ENCODE data around the gene LRRC4C.

LRRC4C gene

GRCh38 chr11:40289370-40289769, 1170.1 kb downstream of the LRRC4C start:
- Histone ChIP-seq H3K14ac (ENCODE audit: low read length) (no peak overlapping the region), H3K79me1 (ENCODE audit: low read depth, low read length) (no peaks in the 10 kb centered on the region), H3K23ac (ENCODE audit: low read depth, low read length, poor library complexity) (no peak overlapping the region), H3K27ac (replicated peaks; ENCODE audit: low read length) (no peak overlapping the region), H2AFZ (ENCODE audit: low read length) (no peak overlapping the region), H3K18ac (ENCODE audit: low read length) (no peak overlapping the region), H2BK120ac (ENCODE audit: low read depth, low read length) (no peak overlapping the region), H3K4ac (ENCODE audit: low read length) (no peak overlapping the region), H3K9ac (ENCODE audit: low read depth, low read length, poor library complexity) (no peak overlapping the region), H2BK5ac (ENCODE audit: low read length) (no peak overlapping the region), H3K9me3 (replicated peaks in 1 of 2; ENCODE audit: control insufficient read depth in 2 of 2, insufficient read depth in 1 of 2, low read depth in 1 of 2, low read length in 2 of 2) (no peaks in the 10 kb centered on the region), H4K91ac (ENCODE audit: low read depth, low read length, poor library complexity) (no peak overlapping the region), H3K4me3 (ENCODE audit: low read length in 2 of 2) (no peak overlapping the region), H2AK5ac (ENCODE audit: low read depth, low read length) (no peak overlapping the region), H3K36me3 (replicated peaks in 1 of 2; ENCODE audit: control insufficient read depth in 2 of 2, insufficient read depth in 2 of 2, low read length in 2 of 2) (no peaks in the 10 kb centered on the region), H3K4me1 (ENCODE audit: control insufficient read depth in 2 of 2, insufficient read depth in 1 of 2, low read depth in 1 of 2, low read length in 2 of 2) (peaks cover 5 to 6% of the 10 kb centered on the region in 2 donors), H2BK12ac (ENCODE audit: low read length) (no peak overlapping the region), H2BK15ac (ENCODE audit: low read length) (no peak overlapping the region), H3K27me3 (ENCODE audit: control insufficient read depth in 3 of 3, insufficient read depth in 3 of 3, low read depth in 1 of 3, low read length in 3 of 3) (no peaks in the 10 kb centered on the region), H4K8ac (ENCODE audit: low read depth, low read length) (no peak overlapping the region), H3K4me2 (ENCODE audit: insufficient read depth, low read length, poor library complexity, severe bottlenecking) (no peak overlapping the region)
- WGBS, 2 donors (ENCODE audit: extremely low coverage in 2 of 2, insufficient read length in 2 of 2, insufficient replicate concordance in 1 of 2): no CpG with 5 or more reads among the region's 2 CpGs
- no peak for DNase-seq (ENCODE audit: low spot score)

- no peaks in the 10 kb centered on the region for H3K36me3 ChIP-seq (replicated peaks in 1 of 2; ENCODE audit: control insufficient read depth in 2 of 2, insufficient read depth in 2 of 2, low read length in 2 of 2)
- no peak overlapping the region for H4K91ac ChIP-seq (ENCODE audit: low read depth, low read length, poor library complexity)
- no peak overlapping the region for H3K23ac ChIP-seq (ENCODE audit: low read depth, low read length, poor library complexity)
- WGBS, 2 donors (ENCODE audit: extremely low coverage in 2 of 2, insufficient read length in 2 of 2, insufficient replicate concordance in 1 of 2): no CpG with 5 or more reads among the region's 5 CpGs
- no peak overlapping the region for H3K27ac ChIP-seq (replicated peaks; ENCODE audit: low read length)
- H2BK15ac ChIP-seq (ENCODE audit: low read length): no peak overlapping the region
- H3K4me2 ChIP-seq (ENCODE audit: insufficient read depth, low read length, poor library complexity, severe bottlenecking): no peak overlapping the region
- H2BK12ac ChIP-seq (ENCODE audit: low read length): no peak overlapping the region
- H2BK120ac ChIP-seq (ENCODE audit: low read depth, low read length): no peak overlapping the region
- H3K9ac ChIP-seq (ENCODE audit: low read depth, low read length, poor library complexity): no peak overlapping the region
- H3K18ac ChIP-seq (ENCODE audit: low read length): no peak overlapping the region
- no peak overlapping the region for H3K4me3 ChIP-seq (ENCODE audit: low read length in 2 of 2)
- no peak for DNase-seq (ENCODE audit: low spot score)
- no peak overlapping the region for H3K4ac ChIP-seq (ENCODE audit: low read length)
- no peaks in the 10 kb centered on the region for H3K79me1 ChIP-seq (ENCODE audit: low read depth, low read length)
- H3K27me3 ChIP-seq (ENCODE audit: control insufficient read depth in 3 of 3, insufficient read depth in 3 of 3, low read depth in 1 of 3, low read length in 3 of 3): no peaks in the 10 kb centered on the region
- H3K14ac ChIP-seq (ENCODE audit: low read length): no peak overlapping the region
- no peak overlapping the region for H2BK5ac ChIP-seq (ENCODE audit: low read length)
- H3K4me1 ChIP-seq (ENCODE audit: control insufficient read depth in 2 of 2, insufficient read depth in 1 of 2, low read depth in 1 of 2, low read length in 2 of 2): peaks cover 5 to 6% of the 10 kb centered on the region in 2 donors
- no peak overlapping the region for H4K8ac ChIP-seq (ENCODE audit: low read depth, low read length)
- H3K9me3 ChIP-seq (replicated peaks in 1 of 2; ENCODE audit: control insufficient read depth in 2 of 2, insufficient read depth in 1 of 2, low read depth in 1 of 2, low read length in 2 of 2): no peaks in the 10 kb centered on the region
- H2AK5ac ChIP-seq (ENCODE audit: low read depth, low read length): no peak overlapping the region
- H2AFZ ChIP-seq (ENCODE audit: low read length): no peak overlapping the region
These were observed 1171.3 kb downstream of the LRRC4C start for GRCh38 chr11:40287916-40288803.

- Histone ChIP-seq H4K91ac (ENCODE audit: low read depth, low read length, poor library complexity) (no peak overlapping the region), H2BK15ac (ENCODE audit: low read length) (no peak overlapping the region), H3K27me3 (ENCODE audit: control insufficient read depth in 3 of 3, insufficient read depth in 3 of 3, low read depth in 1 of 3, low read length in 3 of 3) (no peaks in the 10 kb centered on the region), H3K18ac (ENCODE audit: low read length) (no peak overlapping the region), H3K9ac (ENCODE audit: low read depth, low read length, poor library complexity) (no peak overlapping the region), H3K4ac (ENCODE audit: low read length) (no peak overlapping the region), H2BK12ac (ENCODE audit: low read length) (no peak overlapping the region), H3K36me3 (replicated peaks in 1 of 2; ENCODE audit: control insufficient read depth in 2 of 2, insufficient read depth in 2 of 2, low read length in 2 of 2) (no peaks in the 10 kb centered on the region), H3K27ac (replicated peaks; ENCODE audit: low read length) (no peak overlapping the region), H2BK5ac (ENCODE audit: low read length) (no peak overlapping the region), H3K4me1 (ENCODE audit: control insufficient read depth in 2 of 2, insufficient read depth in 1 of 2, low read depth in 1 of 2, low read length in 2 of 2) (peaks cover 4 to 5% of the 10 kb centered on the region in 2 donors), H2AK5ac (ENCODE audit: low read depth, low read length) (no peak overlapping the region), H2BK120ac (ENCODE audit: low read depth, low read length) (no peak overlapping the region), H3K4me2 (ENCODE audit: insufficient read depth, low read length, poor library complexity, severe bottlenecking) (no peak overlapping the region), H4K8ac (ENCODE audit: low read depth, low read length) (no peak overlapping the region), H3K14ac (ENCODE audit: low read length) (no peak overlapping the region), H3K79me1 (ENCODE audit: low read depth, low read length) (no peaks in the 10 kb centered on the region), H3K4me3 (ENCODE audit: low read length in 2 of 2) (no peak overlapping the region), H2AFZ (ENCODE audit: low read length) (no peak overlapping the region), H3K9me3 (replicated peaks in 1 of 2; ENCODE audit: control insufficient read depth in 2 of 2, insufficient read depth in 1 of 2, low read depth in 1 of 2, low read length in 2 of 2) (no peaks in the 10 kb centered on the region), H3K23ac (ENCODE audit: low read depth, low read length, poor library complexity) (no peak overlapping the region)
- no CpG with 5 or more reads among the region's 2 CpGs for WGBS, 2 donors (ENCODE audit: extremely low coverage in 2 of 2, insufficient read length in 2 of 2, insufficient replicate concordance in 1 of 2)
- DNase-seq (ENCODE audit: low spot score): no peak
These were observed 1173.3 kb downstream of the LRRC4C start for GRCh38 chr11:40286137-40286536.

- Histone ChIP-seq H2BK5ac (ENCODE audit: low read length) (no peak overlapping the region), H3K4me2 (ENCODE audit: insufficient read depth, low read length, poor library complexity, severe bottlenecking) (no peak overlapping the region), H3K14ac (ENCODE audit: low read length) (no peak overlapping the region), H2BK15ac (ENCODE audit: low read length) (no peak overlapping the region), H2AFZ (ENCODE audit: low read length) (no peak overlapping the region), H3K27ac (replicated peaks; ENCODE audit: low read length) (no peak overlapping the region), H3K18ac (ENCODE audit: low read length) (no peak overlapping the region), H4K91ac (ENCODE audit: low read depth, low read length, poor library complexity) (no peak overlapping the region), H2AK5ac (ENCODE audit: low read depth, low read length) (no peak overlapping the region), H2BK12ac (ENCODE audit: low read length) (no peak overlapping the region), H3K23ac (ENCODE audit: low read depth, low read length, poor library complexity) (no peak overlapping the region), H3K79me1 (ENCODE audit: low read depth, low read length) (no peaks in the 10 kb centered on the region), H3K9ac (ENCODE audit: low read depth, low read length, poor library complexity) (no peak overlapping the region), H4K8ac (ENCODE audit: low read depth, low read length) (no peak overlapping the region), H3K4ac (ENCODE audit: low read length) (no peak overlapping the region), H3K9me3 (replicated peaks in 1 of 2; ENCODE audit: control insufficient read depth in 2 of 2, insufficient read depth in 1 of 2, low read depth in 1 of 2, low read length in 2 of 2) (no peaks in the 10 kb centered on the region), H2BK120ac (ENCODE audit: low read depth, low read length) (no peak overlapping the region), H3K4me3 (ENCODE audit: low read length in 2 of 2) (no peak overlapping the region), H3K4me1 (ENCODE audit: control insufficient read depth in 2 of 2, insufficient read depth in 1 of 2, low read depth in 1 of 2, low read length in 2 of 2) (peaks cover 8 to 10% of the 10 kb centered on the region in 2 donors), H3K36me3 (replicated peaks in 1 of 2; ENCODE audit: control insufficient read depth in 2 of 2, insufficient read depth in 2 of 2, low read length in 2 of 2) (no peaks in the 10 kb centered on the region), H3K27me3 (ENCODE audit: control insufficient read depth in 3 of 3, insufficient read depth in 3 of 3, low read depth in 1 of 3, low read length in 3 of 3) (no peaks in the 10 kb centered on the region)
- WGBS, 2 donors (ENCODE audit: extremely low coverage in 2 of 2, insufficient read length in 2 of 2, insufficient replicate concordance in 1 of 2): no CpG with 5 or more reads among the region's 2 CpGs
- no peak for DNase-seq (ENCODE audit: low spot score)
These were observed 1173.9 kb downstream of the LRRC4C start for GRCh38 chr11:40285558-40285957.
